CD14-positive monocyte (primary cell): Measurements from ENCODE around the gene TTYH3. TPM values are rescaled to one million over a fixed set of nuclear protein-coding genes. Genes with fewer than 3 reads are reported as not detected.

ENCODE experiments used
- DNase-seq, 3 donors: peaks; one replicate each; pipeline ENCODE4 v3.0.0-alpha.2; 2011 to 2022
- H2AFZ ChIP-seq: 2 replicates; pipeline ENCODE4 v1.6.0; 2012; ENCODE audit warnings: mild to moderate bottlenecking, low read depth, low read length, inconsistent platforms; ENCODE audit not compliant: insufficient read depth, poor library complexity, severe bottlenecking
- H3K27ac ChIP-seq, 2 donors: 1 replicate in 1 of 2; 2 replicates in 1 of 2; pipeline ENCODE4 v1.5.1; 2012 to 2013; ENCODE audit warnings: low read length in 2 of 2, control low read depth in 1 of 2, inconsistent platforms in 1 of 2, low read depth in 1 of 2, mild to moderate bottlenecking in 1 of 2
- H3K27me3 ChIP-seq, 2 donors: one replicate each; pipeline versions ENCODE4 v1.6.0 to v1.6.1; 2011 to 2013; ENCODE audit warnings: low read length in 2 of 2; ENCODE audit not compliant: control insufficient read depth in 2 of 2, insufficient read depth in 2 of 2
- H3K36me3 ChIP-seq, 2 donors: replicated peaks in 1 of 2; 1 replicate in 1 of 2; 2 replicates in 1 of 2; pipeline versions ENCODE4 v1.5.1 to v1.6.1; 2012 to 2013; ENCODE audit warnings: low read length in 2 of 2, control low read depth in 1 of 2, inconsistent platforms in 1 of 2, mild to moderate bottlenecking in 1 of 2; ENCODE audit not compliant: insufficient read depth in 2 of 2, control insufficient read depth in 1 of 2
- H3K4me1 ChIP-seq, 2 donors: 1 replicate in 1 of 2; 2 replicates in 1 of 2; pipeline versions ENCODE4 v1.5.1 to v1.6.1; 2012 to 2013; ENCODE audit warnings: low read length in 2 of 2, control low read depth in 1 of 2, inconsistent platforms in 1 of 2, mild to moderate bottlenecking in 1 of 2, moderate library complexity in 1 of 2; ENCODE audit not compliant: insufficient read depth in 2 of 2, control insufficient read depth in 1 of 2
- H3K4me2 ChIP-seq: replicated peaks from 2 replicates; pipeline ENCODE3; 2012; ENCODE audit warnings: low read length, moderate library complexity, mild to moderate bottlenecking; ENCODE audit not compliant: poor library complexity, severe bottlenecking; ENCODE audit errors: extremely low read depth
- H3K4me3 ChIP-seq, 3 experiments: fragments of 200-600 bp in 1 of 3; sonication (generic) in 1 of 3; replicated peaks in 1 of 3; 1 replicate in 2 of 3; 2 replicates in 1 of 3; pipeline ENCODE4 v1.5.1; 2011 to 2013; ENCODE audit warnings: low read length in 3 of 3, mild to moderate bottlenecking in 3 of 3, control low read depth in 2 of 3, low read depth in 2 of 3, inconsistent platforms in 1 of 3, moderate library complexity in 1 of 3
- H3K79me2 ChIP-seq: 2 replicates; pipeline ENCODE4 v1.6.0; 2012; ENCODE audit warnings: mild to moderate bottlenecking, control low read depth, inconsistent platforms, low read length, moderate library complexity; ENCODE audit not compliant: insufficient read depth
- H3K9ac ChIP-seq: 2 replicates; pipeline ENCODE4 v1.6.0; 2017; ENCODE audit warnings: low read length, mild to moderate bottlenecking; ENCODE audit not compliant: insufficient read depth, poor library complexity, severe bottlenecking
- H3K9me3 ChIP-seq, 2 donors: replicated peaks in 1 of 2; 1 replicate in 1 of 2; 2 replicates in 1 of 2; pipeline versions ENCODE4 v1.5.1 to v1.6.1; 2012 to 2013; ENCODE audit warnings: low read length in 2 of 2, control low read depth in 1 of 2; ENCODE audit not compliant: control insufficient read depth in 1 of 2, insufficient read depth in 1 of 2
- H4K20me1 ChIP-seq: 2 replicates; pipeline ENCODE4 v1.6.0; 2012; ENCODE audit warnings: mild to moderate bottlenecking, low read length, control low read depth, moderate library complexity; ENCODE audit not compliant: insufficient read depth
- H3K27ac Mint-ChIP-seq, 7 donors: one replicate each; pipeline ENCODE4 v1.8.0; 2020; ENCODE audit warnings: mild to moderate bottlenecking in 7 of 7, mixed read lengths in 7 of 7, moderate library complexity in 6 of 7, inconsistent platforms in 2 of 7
- H3K27me3 Mint-ChIP-seq, 3 donors: one replicate each; pipeline ENCODE4 v1.8.0; 2021 to 2022; ENCODE audit warnings: low read depth in 3 of 3, mild to moderate bottlenecking in 3 of 3, mixed read lengths in 3 of 3, moderate library complexity in 3 of 3, inconsistent platforms in 1 of 3
- H3K36me3 Mint-ChIP-seq, 2 donors: one replicate each; pipeline ENCODE4 v1.8.0; 2020; ENCODE audit warnings: mixed read lengths in 2 of 2, inconsistent platforms in 1 of 2, mild to moderate bottlenecking in 1 of 2
- H3K4me1 Mint-ChIP-seq: one replicate; pipeline ENCODE4 v1.8.0; 2020; ENCODE audit warnings: mild to moderate bottlenecking, mixed read lengths
- H3K4me3 Mint-ChIP-seq, 2 donors: one replicate each; pipeline ENCODE4 v1.8.0; 2020; ENCODE audit warnings: mild to moderate bottlenecking in 2 of 2, mixed read lengths in 2 of 2, moderate library complexity in 1 of 2
- H3K9me3 Mint-ChIP-seq, 7 donors: one replicate each; pipeline ENCODE4 v1.8.0; 2020 to 2022; ENCODE audit warnings: mixed read lengths in 7 of 7, mild to moderate bottlenecking in 6 of 7, moderate library complexity in 6 of 7, inconsistent platforms in 2 of 7
- WGBS: methylation state at CpG from one replicate; pipeline ENCODE4 v1.1.5; 2013; ENCODE audit warnings: missing lambda C conversion rate; ENCODE audit not compliant: insufficient coverage; 5-methylcytosine and 5-hydroxymethylcytosine counted together
- intact Hi-C, 2 donors: fragments of 100-400 bp; cut with micrococcal nuclease; formaldehyde crosslinking; loops; one replicate each; pipeline versions ENCODE4 v1.15.0 to v1.15.1; 2023
- polyA plus RNA-seq, 3 donors: library from polyadenylated mRNA; depleted of rRNA in 1 of 3; unstranded in 2 of 3; stranded (reverse) in 1 of 3; fragments of 300-500 nt in 2 of 3; fragments of >200 nt in 1 of 3; fragmentation: Illumina TruSeq in 2 of 3; gene quantifications; 1 replicate in 2 of 3; 2 replicates in 1 of 3; pipeline ENCODE4 v1.2.3, GENCODE V29; 2012 to 2021
- TF ChIP-seq, protein P1 (sequence below): fragments of 200-600 bp; IDR thresholded peaks from one replicate; pipeline ENCODE4 v1.8.0; 2022; ENCODE audit warnings: antibody characterized with exemption, mild to moderate bottlenecking

The TTYH3 gene
- polyA plus RNA-seq, 3 donors: 13.4 to 73.5 (median 17.4) TPM

DNA sequence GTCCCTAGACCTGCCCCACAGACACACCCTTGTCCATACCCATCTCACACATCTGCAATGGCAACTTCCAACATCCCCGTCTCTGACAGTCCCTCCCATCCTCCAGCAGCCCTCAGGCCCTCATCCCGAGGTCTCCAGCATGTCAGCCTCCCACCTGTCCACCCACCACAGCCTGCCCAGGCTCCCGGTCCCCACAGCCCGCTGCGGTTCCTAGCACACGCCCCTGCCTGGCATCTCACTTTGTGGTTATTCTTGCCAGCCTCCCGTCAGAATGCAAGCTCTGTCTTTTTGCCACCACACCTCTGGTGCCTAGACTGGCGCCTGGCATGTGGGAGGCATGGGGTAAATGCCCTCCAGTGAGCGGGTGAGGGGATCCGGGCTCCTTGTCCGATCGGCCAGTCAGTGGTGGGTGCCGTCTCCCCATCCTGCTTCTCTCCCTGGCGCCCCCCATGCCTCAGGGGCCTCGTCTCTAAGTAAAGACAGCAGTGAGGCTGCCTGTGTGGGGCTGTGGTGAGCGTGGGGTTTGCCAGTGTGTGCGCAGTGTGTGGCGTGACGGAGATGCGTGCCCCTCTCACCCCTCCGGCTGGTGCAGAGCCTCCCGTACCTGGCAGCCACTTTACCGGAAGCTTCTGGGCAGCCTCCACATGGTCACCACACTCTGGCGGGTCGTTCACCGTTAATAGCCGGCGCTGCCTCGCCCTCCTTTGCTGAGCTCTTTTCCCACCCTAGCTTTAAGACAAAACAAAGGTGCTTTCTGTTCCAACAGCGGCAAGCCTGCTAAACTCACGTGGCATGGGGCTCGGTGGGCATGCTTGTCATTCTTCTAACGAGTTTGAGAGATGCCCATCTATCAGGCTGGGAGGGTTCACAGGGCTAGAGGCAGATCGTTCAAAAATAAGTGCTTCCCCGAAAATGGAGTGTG lies 28.5 kb upstream of the TTYH3 start:
- no peaks in the 10 kb centered on the region for H3K9me3 ChIP-seq
- DNase-seq: no peak
- TF ChIP-seq, protein P1, sequence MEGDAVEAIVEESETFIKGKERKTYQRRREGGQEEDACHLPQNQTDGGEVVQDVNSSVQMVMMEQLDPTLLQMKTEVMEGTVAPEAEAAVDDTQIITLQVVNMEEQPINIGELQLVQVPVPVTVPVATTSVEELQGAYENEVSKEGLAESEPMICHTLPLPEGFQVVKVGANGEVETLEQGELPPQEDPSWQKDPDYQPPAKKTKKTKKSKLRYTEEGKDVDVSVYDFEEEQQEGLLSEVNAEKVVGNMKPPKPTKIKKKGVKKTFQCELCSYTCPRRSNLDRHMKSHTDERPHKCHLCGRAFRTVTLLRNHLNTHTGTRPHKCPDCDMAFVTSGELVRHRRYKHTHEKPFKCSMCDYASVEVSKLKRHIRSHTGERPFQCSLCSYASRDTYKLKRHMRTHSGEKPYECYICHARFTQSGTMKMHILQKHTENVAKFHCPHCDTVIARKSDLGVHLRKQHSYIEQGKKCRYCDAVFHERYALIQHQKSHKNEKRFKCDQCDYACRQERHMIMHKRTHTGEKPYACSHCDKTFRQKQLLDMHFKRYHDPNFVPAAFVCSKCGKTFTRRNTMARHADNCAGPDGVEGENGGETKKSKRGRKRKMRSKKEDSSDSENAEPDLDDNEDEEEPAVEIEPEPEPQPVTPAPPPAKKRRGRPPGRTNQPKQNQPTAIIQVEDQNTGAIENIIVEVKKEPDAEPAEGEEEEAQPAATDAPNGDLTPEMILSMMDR: no peak
- H3K36me3 ChIP-seq: peaks cover 22 to 43% of the 10 kb centered on the region in 2 donors
- H3K4me1 Mint-ChIP-seq: peaks cover 38% of the 10 kb centered on the region
- H3K27me3 Mint-ChIP-seq: peaks cover 0 to 2% (median 0%) of the 10 kb centered on the region in 3 donors
- H3K4me3 Mint-ChIP-seq: no peak overlapping the region
- H3K4me2 ChIP-seq: no peak overlapping the region
- H2AFZ ChIP-seq: no peak overlapping the region
- H3K9me3 Mint-ChIP-seq: peaks cover 0 to 2% (median 0%) of the 10 kb centered on the region in 7 donors
- peak overlapping the region in 3 of 7 donors; percentile 30 to 81 (median 60) for H3K27ac Mint-ChIP-seq
- WGBS: 91% methylated on average over 28 of the region's 35 CpGs
- no peaks in the 10 kb centered on the region for H3K27me3 ChIP-seq
- H3K9ac ChIP-seq: no peak overlapping the region
- H3K4me3 ChIP-seq: no peak overlapping the region
- no peaks in the 10 kb centered on the region for H3K79me2 ChIP-seq
- H3K4me1 ChIP-seq: peaks cover 27 to 39% of the 10 kb centered on the region in 2 donors
- peaks cover 32 to 68% of the 10 kb centered on the region in 2 donors for H3K36me3 Mint-ChIP-seq
- no peak overlapping the region for H3K27ac ChIP-seq
- H4K20me1 ChIP-seq: no peaks in the 10 kb centered on the region
- intact Hi-C loops: no loop called here

DNA sequence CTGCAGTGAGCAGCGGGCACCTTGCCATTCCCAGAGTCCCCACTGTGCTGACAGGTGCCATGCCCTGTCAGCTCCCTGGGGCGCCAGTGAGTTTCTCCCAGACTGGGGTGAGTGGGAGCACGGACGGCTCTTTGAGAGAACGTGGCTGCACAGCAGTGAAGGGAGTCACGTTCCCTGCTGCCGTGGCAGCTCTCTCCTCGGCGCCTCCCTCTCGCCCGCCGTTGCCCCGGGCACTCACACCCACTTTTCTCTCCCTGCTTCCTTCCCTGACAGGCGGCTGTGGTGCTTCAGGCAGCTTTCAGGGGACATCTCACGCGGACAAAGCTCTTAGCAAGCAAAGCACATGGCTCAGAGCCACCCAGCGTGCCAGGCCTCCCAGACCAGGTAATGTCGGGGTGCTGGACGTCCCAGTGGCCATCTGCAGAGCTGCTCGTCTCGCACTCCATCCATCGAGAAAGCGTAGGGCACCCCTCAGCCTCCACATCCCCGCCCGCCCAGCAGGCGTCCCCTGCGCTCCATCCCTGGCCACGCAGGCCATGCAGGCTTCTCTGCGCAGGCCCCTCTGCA lies 27.1 kb upstream of the TTYH3 start:
- DNase-seq: no peak
- TF ChIP-seq, protein P1: no peak
- peaks cover 0 to 4% (median 0%) of the 10 kb centered on the region in 7 donors for H3K9me3 Mint-ChIP-seq
- peaks cover 23 to 54% of the 10 kb centered on the region in 2 donors for H3K36me3 Mint-ChIP-seq
- H3K27ac ChIP-seq: no peak overlapping the region
- H3K36me3 ChIP-seq: peaks cover 12 to 30% of the 10 kb centered on the region in 2 donors
- no peak overlapping the region for H2AFZ ChIP-seq
- no peak overlapping the region for H3K4me3 Mint-ChIP-seq
- H4K20me1 ChIP-seq: no peaks in the 10 kb centered on the region
- no peak overlapping the region for H3K4me2 ChIP-seq
- intact Hi-C loops: loop anchor here in 1 of 2 donors (5.0 kb wide), 2 partner anchors 38 to 42 kb away; no protein-coding TSS in a partner anchor
- H3K9me3 ChIP-seq: no peaks in the 10 kb centered on the region
- H3K27me3 Mint-ChIP-seq: peaks cover 0 to 2% (median 0%) of the 10 kb centered on the region in 3 donors
- peaks cover 39 to 53% of the 10 kb centered on the region in 2 donors for H3K4me1 ChIP-seq
- H3K79me2 ChIP-seq: no peaks in the 10 kb centered on the region
- H3K4me1 Mint-ChIP-seq: peaks cover 49% of the 10 kb centered on the region
- H3K27me3 ChIP-seq: no peaks in the 10 kb centered on the region
- 91% methylated on average over 27 of the region's 29 CpGs for WGBS
- no peak overlapping the region for H3K9ac ChIP-seq
- no peak overlapping the region for H3K27ac Mint-ChIP-seq
- H3K4me3 ChIP-seq: no peak overlapping the region
